Colon (tissue), 2 donors: ENCODE measurements around the gene TMEM108.

ENCODE experiments used
- FAIRE-seq: peaks from 2 replicates; lab custom pipeline; 2012; peaks lifted over from hg19 to GRCh38; lab: Jason Lieb, UNC
- donor health status: control.
- donor health status: control.

TMEM108 gene

GRCh38 chr3:133278260-133279043, 240.3 kb downstream of the TMEM108 start:
- no peak for FAIRE-seq

GRCh38 chr3:133280586-133280985, 242.4 kb downstream of the TMEM108 start:
- FAIRE-seq: no peak

GRCh38 chr3:133282236-133282635, 244.0 kb downstream of the TMEM108 start:
- FAIRE-seq: no peak

DNA sequence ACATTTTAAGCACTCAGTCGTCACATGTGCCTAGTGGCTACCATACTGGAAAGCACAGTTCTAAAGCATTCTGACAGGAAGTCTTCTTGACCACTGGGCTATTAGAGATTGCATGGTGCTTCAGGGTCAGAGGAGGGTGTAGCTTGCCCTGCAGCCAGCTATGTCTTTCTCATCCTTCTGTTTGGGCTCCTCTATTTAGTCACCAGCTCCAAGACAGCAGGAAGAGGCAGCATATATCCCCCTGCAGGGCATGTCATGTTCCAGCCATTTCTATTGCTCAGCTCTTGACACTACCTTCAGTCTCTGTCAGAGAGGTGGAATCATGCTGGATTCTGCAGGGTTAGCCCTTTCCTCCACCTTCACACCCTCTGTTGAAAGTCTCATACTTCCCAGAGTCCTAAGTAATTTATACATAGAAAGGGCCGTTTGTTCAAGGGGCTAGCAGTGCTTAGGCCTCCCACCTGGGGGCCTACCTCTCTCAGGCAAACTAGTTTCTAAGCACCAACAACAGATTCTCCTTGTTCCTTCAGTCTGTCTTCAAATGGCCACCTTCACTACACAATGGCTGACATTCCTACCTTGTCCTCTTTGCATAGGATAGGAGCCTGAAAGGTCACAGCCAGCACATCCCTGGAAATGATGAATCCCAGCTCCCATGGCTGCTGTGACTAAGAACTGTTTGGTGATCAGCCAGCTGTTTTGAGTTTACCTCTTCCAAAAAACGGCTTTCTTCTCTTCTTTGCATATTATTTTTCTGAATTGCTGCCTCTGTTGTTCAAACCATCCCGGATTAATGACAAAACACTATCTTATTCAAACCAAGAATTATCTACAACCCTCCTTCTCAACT, 246.0 kb downstream of the TMEM108 start:
- FAIRE-seq: no peak

- no peak for FAIRE-seq
Observed at GRCh38 chr3:133289322-133289721, 251.1 kb downstream of the TMEM108 start.

GRCh38 chr3:133292296-133292695, 254.1 kb downstream of the TMEM108 start:
- FAIRE-seq: no peak

DNA sequence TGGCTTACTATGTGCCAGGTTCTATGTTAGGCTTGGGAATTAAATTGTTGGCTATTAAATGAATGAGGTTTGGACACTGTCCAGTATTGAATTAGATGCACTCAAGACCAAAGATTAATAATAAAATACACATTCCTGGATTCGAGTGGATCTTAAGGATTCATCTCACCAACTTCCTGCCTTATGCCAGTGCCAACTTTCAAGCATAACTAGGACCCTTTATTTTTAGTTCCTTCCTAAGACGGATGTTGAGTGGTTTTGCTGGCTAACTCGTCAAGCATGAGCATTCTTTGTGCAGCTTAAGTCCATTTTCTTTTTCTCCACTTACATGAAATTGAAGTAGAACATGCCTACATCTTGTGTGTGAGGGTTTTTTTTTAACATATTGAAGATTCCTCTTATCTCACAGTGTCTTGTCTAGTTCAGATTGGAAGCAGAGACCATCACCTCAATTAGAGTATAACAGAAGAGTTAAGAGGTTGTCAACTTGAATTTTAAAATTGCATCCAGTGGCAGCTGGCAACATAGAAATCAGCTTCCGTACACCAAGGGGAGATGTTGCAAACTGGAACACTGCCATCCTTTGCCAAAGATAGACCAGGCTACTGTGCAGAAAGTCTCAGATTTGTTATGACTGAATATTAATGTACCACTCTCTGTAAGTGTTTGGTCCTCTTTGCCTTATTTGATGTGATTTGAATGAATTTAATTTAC, 255.4 kb downstream of the TMEM108 start:
- no peak for FAIRE-seq

DNA sequence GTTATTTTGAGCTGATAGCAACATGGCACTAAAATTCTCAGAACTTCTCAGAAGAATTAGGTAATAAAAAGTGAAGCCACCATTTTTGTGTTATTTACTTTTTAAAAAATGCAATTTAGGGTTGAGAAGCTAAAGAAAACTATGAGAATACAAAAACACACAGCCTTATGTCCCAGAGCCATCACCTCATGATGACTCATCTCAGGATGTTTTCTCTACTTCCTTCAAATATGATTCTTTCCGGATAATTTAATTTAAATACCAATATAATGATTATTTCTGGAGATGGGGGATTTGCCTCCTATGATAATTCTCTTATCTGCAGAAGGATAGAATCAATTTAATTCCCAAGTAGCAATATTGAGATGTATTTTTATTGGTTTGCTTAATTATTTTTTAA, 256.1 kb downstream of the TMEM108 start:
- no peak for FAIRE-seq

DNA sequence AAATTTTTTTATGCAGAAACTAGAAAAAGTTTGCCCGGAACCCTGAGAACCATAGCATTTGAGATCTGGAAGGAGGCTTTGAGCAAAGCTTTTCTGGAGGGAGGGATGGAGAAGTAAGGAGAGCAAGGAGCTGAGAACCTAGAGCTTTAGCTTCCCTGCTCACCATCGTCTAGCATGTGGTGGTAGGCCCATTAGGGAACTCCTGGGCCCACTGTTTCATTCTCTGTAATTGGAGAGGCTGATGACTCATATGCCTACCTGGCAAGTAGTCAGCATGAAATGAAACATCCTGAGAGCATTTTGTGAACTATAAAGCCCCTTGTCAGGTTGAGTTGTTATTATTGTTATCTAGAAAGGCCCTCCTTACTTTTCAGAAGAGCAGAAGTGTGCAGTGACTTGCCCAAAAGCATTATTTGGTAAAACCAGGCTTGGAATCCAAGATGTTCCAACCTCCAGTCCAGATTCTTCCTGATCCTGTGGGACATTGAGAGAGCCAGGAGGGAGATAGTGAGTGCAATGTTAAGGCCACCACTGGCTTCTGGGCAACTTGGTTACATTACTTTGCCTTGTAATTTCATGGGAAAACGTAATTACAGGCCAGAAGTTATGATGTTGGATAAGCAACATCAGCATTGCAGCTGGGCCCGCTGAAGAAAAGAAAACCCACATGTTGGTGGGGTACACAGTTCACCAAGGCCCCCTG, 257.2 kb downstream of the TMEM108 start:
- no peak for FAIRE-seq

DNA sequence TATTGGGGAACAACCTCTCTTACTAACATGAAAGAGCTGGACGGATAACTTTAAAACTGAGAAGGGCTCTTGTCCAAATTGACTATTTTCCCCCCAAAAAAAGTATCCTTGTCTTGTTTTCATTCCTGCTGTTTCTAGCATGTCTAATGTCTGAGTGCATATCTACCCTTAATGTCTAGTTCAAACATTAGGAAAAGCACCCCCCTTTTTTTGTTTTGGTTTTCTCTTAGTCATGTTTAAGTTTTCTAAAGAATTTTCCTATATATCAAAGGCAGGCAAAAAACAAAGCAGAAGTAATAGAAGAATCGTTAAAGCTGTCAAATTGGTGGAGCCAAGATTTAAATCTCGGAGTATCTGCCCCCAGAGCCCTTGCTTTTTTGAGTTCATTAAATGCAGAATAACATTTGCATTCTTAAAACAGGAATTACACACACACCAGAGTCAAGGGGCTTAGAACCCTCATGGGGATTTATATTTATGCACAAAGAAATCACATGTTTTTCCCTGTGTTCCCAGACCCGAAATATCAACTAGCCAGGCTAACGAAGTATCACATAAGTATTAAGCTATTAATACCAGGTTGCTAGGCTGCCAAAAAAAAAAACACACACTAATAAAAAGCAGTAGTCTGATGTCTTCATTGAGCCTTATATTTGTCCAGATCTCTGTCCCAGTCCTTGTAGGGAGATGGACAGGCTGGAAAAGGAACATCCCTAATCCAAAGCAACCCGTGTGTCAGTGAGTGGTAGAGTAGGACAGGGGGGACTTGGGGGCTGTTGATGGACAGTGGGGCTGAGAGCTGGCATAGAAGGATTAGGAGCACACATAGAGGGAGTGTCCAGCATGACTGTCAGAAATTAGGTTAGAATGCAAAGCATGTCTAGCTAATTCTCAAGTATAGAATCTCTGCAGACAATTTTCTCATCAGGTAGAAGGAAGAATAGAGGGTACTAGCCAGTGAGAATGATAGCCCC, 258.0 kb downstream of the TMEM108 start:
- no peak for FAIRE-seq

GRCh38 chr3:133296981-133297380, 258.8 kb downstream of the TMEM108 start:
- FAIRE-seq: no peak

- FAIRE-seq: no peak
Observed at GRCh38 chr3:133300102-133300501, 261.9 kb downstream of the TMEM108 start.

- FAIRE-seq: no peak
Observed at GRCh38 chr3:133301194-133301593, 263.0 kb downstream of the TMEM108 start.

DNA sequence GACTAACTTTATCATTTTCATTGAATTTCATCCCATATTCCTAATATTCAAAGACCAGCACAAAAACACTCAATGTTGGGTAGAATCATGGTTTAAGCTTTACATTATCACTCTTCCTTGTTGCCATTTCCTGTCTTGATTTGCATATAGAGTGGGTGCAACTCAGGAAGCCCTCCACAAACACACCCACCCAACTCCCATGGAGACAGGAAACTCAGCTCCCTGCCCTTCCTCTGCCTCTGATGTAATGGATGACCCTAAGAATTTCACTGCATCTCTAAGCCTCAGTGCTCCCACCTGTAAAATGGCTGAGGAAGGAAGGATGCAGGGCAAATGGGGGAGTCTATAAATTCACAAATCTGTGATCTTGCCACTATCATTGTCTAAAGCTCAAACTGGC, 263.5 kb downstream of the TMEM108 start:
- no peak for FAIRE-seq

DNA sequence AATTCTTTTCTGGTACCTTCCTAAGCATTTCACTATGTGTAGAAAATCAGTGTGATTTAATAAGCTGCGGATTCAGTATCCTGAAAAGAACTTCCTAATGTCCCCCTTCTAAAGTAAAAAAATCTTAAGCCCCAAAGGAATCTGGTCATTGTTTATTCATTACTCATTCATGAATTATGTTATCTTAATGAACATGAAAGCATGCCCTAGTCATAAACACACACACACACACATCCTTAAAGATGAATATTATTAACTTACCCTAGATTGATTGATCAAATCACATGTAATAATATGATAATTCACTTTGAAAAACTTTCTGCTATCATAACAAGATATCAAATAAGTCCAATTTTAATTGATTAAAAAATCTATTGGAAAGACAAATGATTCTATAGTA, 265.2 kb downstream of the TMEM108 start:
- no peak for FAIRE-seq

GRCh38 chr3:133317866-133318265, 279.7 kb downstream of the TMEM108 start:
- no peak for FAIRE-seq

DNA sequence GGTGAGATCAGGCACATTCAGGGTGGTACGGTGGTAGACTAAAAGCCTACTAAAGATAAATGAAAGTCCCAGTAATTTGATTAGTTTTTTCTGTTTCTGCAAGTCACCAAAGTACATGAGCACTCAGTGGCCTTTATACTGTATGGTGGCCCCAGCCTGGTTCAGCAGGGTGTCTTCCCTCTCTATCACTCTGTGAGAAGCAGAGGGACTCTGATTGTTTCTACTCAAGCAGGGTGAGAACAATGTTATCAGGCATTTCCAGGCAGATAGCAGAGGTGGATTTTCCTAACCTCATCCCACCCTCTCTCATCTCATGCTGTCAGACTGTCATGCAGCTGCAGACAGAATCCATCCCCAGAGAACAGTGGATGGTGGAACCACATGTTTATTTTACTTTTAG, 290.2 kb downstream of the TMEM108 start:
- FAIRE-seq: no peak

- no peak for FAIRE-seq
Observed at GRCh38 chr3:133329626-133330025, 291.4 kb downstream of the TMEM108 start.

GRCh38 chr3:133330065-133330464, 291.9 kb downstream of the TMEM108 start:
- no peak for FAIRE-seq

- FAIRE-seq: no peak
Observed at GRCh38 chr3:133330522-133330921, 292.3 kb downstream of the TMEM108 start.

DNA sequence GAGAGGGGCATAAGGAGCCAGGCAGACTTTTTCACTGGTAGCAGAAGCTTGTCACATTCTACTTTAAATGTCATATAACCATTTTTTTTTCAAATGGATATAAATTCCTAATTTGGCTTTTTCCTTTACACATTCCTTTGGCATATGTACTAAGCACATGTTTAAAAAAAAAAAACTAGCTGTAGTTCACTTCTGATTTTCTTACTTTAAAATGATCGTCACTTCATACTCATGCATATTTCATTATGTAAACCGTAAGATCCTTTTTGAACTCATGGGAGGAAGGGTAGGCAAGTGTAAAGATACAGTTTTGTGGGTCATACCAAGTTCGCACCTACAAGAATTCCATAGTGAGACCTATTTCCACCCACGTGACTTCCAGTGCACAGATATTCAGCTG, 316.5 kb downstream of the TMEM108 start:
- no peak for FAIRE-seq
